Activated CD4-positive, alpha-beta memory T cell treated with anti-CD3 and anti-CD28 coated beads, Interleukin-2, amount 10 ng/mL, durations not matched to agents 7 days and 5 days (primary cell): ENCODE data around the gene TSC22D3. TPM values are rescaled to one million over a fixed set of nuclear protein-coding genes. Genes with fewer than 3 reads are reported as not detected.

Source experiments
- CTCF ChIA-PET: fragments of 350-600 bp; sonication (Branson Sonifier 250); formaldehyde crosslinking; loops from one replicate; lab custom pipeline; 2021; ENCODE audit warnings: antibody characterized with exemption, inconsistent platforms; lab: Charles Lee
- POLR2A ChIA-PET: fragments of 350-600 bp; sonication (Branson Sonifier 250); formaldehyde crosslinking; loops from one replicate; lab custom pipeline; 2021; ENCODE audit warnings: antibody characterized with exemption; lab: Charles Lee
- DNase-seq: peaks from one replicate; pipeline ENCODE4 v3.0.0-alpha.2; 2020
- H3K27ac Mint-ChIP-seq: one replicate; pipeline ENCODE4 v1.8.0; 2021; ENCODE audit warnings: mild to moderate bottlenecking, mixed read lengths
- H3K27me3 Mint-ChIP-seq: one replicate; pipeline ENCODE4 v1.8.0; 2021; ENCODE audit warnings: mixed read lengths
- H3K36me3 Mint-ChIP-seq: one replicate; pipeline ENCODE4 v1.8.0; 2021; ENCODE audit warnings: low read depth, mixed read lengths
- H3K4me1 Mint-ChIP-seq: one replicate; pipeline ENCODE4 v1.8.0; 2021; ENCODE audit warnings: mixed read lengths
- H3K4me3 Mint-ChIP-seq: one replicate; pipeline ENCODE4 v1.8.0; 2021; ENCODE audit warnings: mild to moderate bottlenecking, mixed read lengths
- H3K9me3 Mint-ChIP-seq: one replicate; pipeline ENCODE4 v1.8.0; 2021; ENCODE audit warnings: mixed read lengths
- total RNA-seq, 2 experiments: library from RNA; stranded (reverse); gene quantifications; one replicate each; pipeline ENCODE4 v1.2.3, GENCODE V29; 2021

Gene TSC22D3
- total RNA-seq, 2 experiments from 2014 or later: 112 to 119 TPM

DNA sequence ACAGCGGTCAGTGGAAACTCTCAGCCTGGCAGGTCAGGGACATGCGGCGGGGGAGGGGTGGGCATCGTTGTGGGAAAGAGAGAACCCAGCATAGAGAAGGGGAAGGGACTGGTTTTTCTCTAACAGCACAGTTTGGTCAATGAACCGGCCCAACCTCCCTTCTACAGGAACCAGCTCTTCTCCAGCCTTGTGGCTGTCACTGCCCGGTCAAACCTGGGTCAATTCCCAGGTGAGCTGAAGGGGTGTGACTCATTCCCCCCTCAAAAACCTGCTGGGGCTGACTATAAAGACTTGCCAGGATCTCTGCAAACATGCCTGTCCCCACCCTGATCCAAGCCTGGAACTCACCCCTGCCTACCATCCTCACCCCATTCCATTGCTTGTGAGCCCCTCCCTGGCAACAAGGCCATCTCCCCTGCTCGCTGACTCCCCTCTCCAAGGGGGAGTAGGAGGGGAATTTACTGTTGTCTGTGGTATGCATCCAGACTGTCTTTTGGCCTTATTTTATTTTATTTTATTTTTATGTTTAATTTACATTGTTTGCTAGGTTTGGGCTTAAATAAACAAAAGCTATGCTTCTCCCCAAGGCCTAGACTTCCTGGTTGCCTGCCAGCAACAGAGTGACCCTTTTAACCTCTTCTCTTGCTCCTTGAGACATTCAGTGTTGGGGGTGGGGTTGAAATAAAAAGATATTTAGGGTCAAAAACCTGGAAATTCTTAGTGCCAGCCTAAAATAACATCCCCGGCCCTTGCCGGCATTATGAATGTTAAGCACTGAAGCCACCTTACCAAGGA, 49.6 kb downstream of the TSC22D3 start:
- H3K4me1 Mint-ChIP-seq: no peaks in the 10 kb centered on the region
- H3K27ac Mint-ChIP-seq: no peak overlapping the region
- CTCF ChIA-PET: interaction anchor here (1.4 to 4.1 kb wide), 2 partner anchors 51 to 53 kb away, joined by 3 to 15 read pairs; partner anchors contain the start of gene NCBP2L
- POLR2A ChIA-PET: interaction anchor here (1.2 kb wide), 1 partner anchor 9 kb away, joined by 4 read pairs; no protein-coding TSS in a partner anchor
- H3K9me3 Mint-ChIP-seq: no peaks in the 10 kb centered on the region
- no peaks in the 10 kb centered on the region for H3K27me3 Mint-ChIP-seq
- no peak overlapping the region for H3K4me3 Mint-ChIP-seq
- H3K36me3 Mint-ChIP-seq: no peaks in the 10 kb centered on the region
- no peak for DNase-seq

DNA sequence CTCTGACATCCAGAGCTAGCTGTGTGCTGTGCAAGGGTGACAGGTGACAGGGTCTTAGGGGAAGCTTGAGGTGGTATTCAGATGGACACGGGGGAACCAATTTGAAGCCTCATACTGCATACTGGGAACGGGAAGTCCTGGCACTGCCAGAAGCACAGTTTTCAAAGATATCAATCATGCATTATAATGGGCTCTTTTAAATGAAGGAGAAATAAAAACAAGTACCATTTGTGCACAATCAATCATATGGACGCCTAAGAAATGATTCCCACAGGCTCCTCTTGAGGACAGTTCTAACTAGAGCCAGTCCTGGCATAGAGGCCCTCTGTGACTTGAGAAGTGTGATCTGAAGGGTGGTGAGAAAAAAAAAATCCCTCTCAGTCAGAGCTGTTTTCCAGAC, 50.9 kb downstream of the TSC22D3 start:
- Mint-ChIP-seq H3K27ac (no peak overlapping the region), H3K4me3 (no peak overlapping the region), H3K4me1 (no peaks in the 10 kb centered on the region), H3K27me3 (no peaks in the 10 kb centered on the region), H3K36me3 (no peaks in the 10 kb centered on the region), H3K9me3 (no peaks in the 10 kb centered on the region)
- ChIA-PET CTCF (interaction anchor here (4.1 kb wide), 1 partner anchor 52 kb away, joined by 15 read pairs; no protein-coding TSS in a partner anchor), POLR2A (no interaction called here)
- no peak for DNase-seq

DNA sequence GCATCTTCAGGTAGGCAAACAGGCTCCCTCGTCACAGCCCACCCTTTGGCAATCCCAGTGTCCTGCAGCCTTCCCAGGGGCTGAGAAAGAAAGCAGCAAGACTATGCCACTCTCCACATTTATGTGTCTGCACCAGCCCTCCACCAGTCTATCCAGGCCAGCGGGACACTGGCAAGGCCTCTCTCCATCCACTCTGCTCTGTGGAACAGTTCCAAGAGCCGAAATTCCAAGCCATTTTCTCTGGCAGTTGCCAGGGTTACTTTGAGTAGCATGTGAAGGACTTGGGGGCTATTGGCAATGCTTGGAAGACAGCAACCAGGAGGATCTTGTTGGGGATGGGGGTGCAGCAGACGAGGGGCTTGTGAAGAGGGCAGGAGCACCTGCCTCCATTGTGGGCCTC, 52.1 kb downstream of the TSC22D3 start:
- ChIA-PET CTCF (interaction anchor here (4.1 kb wide), 1 partner anchor 50 kb away, joined by 15 read pairs; no protein-coding TSS in a partner anchor), POLR2A (no interaction called here)
- Mint-ChIP-seq H3K4me3 (no peak overlapping the region), H3K27ac (no peak overlapping the region), H3K4me1 (peaks cover 4% of the 10 kb centered on the region), H3K36me3 (no peaks in the 10 kb centered on the region), H3K9me3 (no peaks in the 10 kb centered on the region), H3K27me3 (no peaks in the 10 kb centered on the region)
- no peak for DNase-seq

DNA sequence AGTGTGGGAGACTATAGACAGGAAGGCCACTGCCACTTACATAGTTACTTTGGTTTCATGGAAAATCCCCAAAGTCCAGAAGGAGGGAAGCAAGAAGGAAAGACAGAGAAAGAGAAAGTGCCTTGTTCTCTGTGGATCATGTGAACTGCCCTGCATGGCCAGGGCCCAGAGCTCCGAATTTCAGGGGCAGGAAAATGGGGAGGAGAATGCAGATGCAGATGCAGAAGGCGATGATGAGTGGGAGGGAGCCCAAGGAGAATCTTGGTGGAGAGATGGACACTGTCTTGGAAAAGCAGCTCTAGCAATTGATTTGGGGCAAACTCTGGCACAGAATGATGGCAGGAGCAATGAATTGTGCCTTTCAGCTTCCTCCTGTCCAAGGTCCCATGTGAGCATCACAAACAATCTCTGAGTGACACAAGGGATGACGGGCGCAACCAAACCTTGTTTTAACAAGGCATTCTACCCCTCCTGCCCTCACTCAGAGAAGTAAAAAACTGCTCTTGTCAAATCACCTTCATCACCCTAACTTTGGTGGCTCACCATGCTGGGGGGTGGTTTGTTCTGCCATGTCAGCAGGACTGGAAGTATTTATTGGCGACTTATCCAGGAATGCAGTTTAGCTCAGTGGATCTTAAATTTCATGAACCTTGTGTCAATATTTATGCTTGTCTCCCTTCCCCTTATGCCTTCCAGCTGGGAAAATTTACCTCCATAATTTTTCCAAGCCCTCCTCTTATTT, 53.5 kb downstream of the TSC22D3 start:
- Mint-ChIP-seq H3K4me3 (no peak overlapping the region), H3K4me1 (peaks cover 18% of the 10 kb centered on the region), H3K27ac (no peak overlapping the region), H3K27me3 (no peaks in the 10 kb centered on the region), H3K9me3 (no peaks in the 10 kb centered on the region), H3K36me3 (no peaks in the 10 kb centered on the region)
- POLR2A ChIA-PET: no interaction called here
- no peak for DNase-seq
- CTCF ChIA-PET: interaction anchor here (1.2 kb wide), 1 partner anchor 49 kb away, joined by 3 read pairs; no protein-coding TSS in a partner anchor

DNA sequence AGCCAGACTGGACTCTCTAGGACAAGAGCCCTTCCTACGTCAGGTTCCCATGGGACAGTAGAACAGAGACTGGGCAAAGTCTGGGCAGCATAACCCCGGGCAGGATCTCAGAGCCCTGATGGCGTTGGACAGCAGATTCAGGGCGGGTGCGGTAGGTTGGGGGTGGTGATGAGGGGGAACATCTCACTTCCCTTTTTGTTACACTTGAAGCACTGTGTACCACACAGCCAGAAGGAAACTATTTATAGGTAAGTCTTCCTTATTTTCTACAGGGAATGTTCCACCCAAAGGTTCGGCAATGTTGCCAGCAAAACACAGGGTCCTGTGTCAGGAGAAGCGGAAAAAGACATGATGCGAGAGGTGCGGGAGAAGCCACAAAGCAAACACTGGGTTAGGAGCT, 54.3 kb downstream of the TSC22D3 start:
- CTCF ChIA-PET: interaction anchor here (1.2 to 13.5 kb wide), 2 partner anchors 44 to 49 kb away, joined by 3 to 295 read pairs; no protein-coding TSS in a partner anchor
- no peak overlapping the region for H3K27ac Mint-ChIP-seq
- peaks cover 3% of the 10 kb centered on the region for H3K36me3 Mint-ChIP-seq
- no peak for DNase-seq
- peaks cover 20% of the 10 kb centered on the region for H3K4me1 Mint-ChIP-seq
- no peaks in the 10 kb centered on the region for H3K9me3 Mint-ChIP-seq
- no peaks in the 10 kb centered on the region for H3K27me3 Mint-ChIP-seq
- POLR2A ChIA-PET: interaction anchor here (1.0 kb wide), 1 partner anchor 49 kb away, joined by 3 read pairs; no protein-coding TSS in a partner anchor
- H3K4me3 Mint-ChIP-seq: no peak overlapping the region

DNA sequence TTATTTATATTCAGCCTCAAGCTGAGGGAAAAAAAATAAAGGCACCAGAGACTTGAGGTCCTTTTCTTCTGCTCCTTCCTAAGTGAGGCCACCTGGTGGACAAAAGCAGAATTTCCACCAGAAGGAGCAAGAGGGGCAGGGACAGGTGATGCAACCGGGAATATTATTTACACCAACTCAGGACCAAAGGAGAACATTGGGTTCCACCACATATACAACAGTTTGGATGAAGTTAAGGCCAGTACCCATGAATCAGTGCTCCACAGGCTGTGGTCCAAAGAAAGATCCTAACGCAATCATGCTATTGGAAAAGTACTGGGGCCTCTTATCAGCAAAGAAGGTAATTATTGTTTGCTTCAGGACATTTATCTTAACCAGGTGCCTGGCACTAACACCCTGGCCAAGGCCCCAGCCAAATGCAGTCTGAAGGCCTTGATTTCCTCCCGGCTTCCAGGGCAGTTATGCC, 57.4 kb downstream of the TSC22D3 start:
- ChIA-PET POLR2A (interaction anchor here (1.6 to 8.2 kb wide), 4 partner anchors 23 to 107 kb away, joined by 4 to 368 read pairs (median 32); partner anchors contain the start of genes NCBP2L and TSC22D3), CTCF (interaction anchor here (0.7 to 13.5 kb wide), 11 partner anchors 9 to 89 kb away, joined by 3 to 295 read pairs (median 4); partner anchors contain the start of genes NCBP2L, PRPS1 and TSC22D3)
- peak; percentile 68 for DNase-seq
- H3K4me3 Mint-ChIP-seq: no peak overlapping the region
- H3K27me3 Mint-ChIP-seq: no peaks in the 10 kb centered on the region
- peaks cover 42% of the 10 kb centered on the region for H3K4me1 Mint-ChIP-seq
- no peaks in the 10 kb centered on the region for H3K9me3 Mint-ChIP-seq
- H3K27ac Mint-ChIP-seq: peak overlapping the region; percentile 89
- peaks cover 31% of the 10 kb centered on the region for H3K36me3 Mint-ChIP-seq

DNA sequence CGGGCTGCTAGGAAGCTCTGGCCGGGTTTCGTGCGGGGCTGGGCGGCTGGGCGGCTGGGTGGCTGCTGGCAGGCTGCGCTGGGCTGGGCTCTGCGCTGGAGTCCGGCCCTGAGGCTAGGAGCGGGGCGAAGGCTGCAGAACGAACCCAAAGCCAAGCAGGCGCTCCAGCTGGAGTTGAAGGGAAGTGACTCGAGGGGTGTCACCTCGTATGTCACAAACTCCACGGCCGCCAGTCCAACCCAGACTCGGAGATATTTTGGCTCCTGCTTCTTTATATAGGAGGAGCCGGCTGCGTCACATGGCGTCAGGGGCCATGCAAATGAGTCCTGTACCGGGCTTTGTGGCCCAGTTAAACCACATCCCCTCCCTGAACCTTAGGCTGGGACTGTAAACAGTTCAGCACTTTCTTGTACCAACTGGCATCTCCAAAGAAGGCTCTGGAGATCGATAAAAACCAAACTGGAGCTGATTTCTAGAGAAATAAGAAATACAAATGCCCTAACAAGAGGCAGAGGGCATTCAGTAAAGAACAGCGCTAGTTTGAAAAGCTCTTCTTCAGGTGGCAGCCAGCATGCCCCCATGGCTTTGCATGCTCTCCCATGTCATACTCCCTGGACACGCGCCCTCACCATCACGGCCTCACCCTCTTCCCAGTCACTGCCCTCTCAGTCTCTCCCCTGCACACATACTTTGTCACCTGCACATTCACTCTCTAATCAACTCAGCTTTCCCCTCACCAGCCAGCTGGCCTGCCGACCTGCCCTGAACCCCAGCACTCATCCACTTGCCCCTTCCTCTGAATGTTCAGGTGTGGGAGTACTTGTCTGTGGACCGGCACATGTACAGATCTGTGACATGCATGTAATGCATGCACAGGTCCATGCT, 58.5 kb downstream of the TSC22D3 start:
- Mint-ChIP-seq H3K27me3 (no peaks in the 10 kb centered on the region), H3K4me3 (peak overlapping the region; percentile 93), H3K9me3 (no peaks in the 10 kb centered on the region), H3K36me3 (peaks cover 36% of the 10 kb centered on the region), H3K27ac (peak overlapping the region; percentile 89), H3K4me1 (peaks cover 52% of the 10 kb centered on the region)
- ChIA-PET POLR2A (interaction anchor here (0.6 to 8.2 kb wide), 15 partner anchors 10 to 374 kb away, joined by 3 to 368 read pairs (median 6); partner anchors contain the start of genes NCBP2L, PRPS1, PSMD10 and TSC22D3), CTCF (interaction anchor here (0.6 to 13.5 kb wide), 10 partner anchors 8 to 672 kb away, joined by 3 to 295 read pairs (median 6); partner anchors contain the start of genes NCBP2L, PRPS1 and TSC22D3)
- peak; percentile 91 for DNase-seq

DNA sequence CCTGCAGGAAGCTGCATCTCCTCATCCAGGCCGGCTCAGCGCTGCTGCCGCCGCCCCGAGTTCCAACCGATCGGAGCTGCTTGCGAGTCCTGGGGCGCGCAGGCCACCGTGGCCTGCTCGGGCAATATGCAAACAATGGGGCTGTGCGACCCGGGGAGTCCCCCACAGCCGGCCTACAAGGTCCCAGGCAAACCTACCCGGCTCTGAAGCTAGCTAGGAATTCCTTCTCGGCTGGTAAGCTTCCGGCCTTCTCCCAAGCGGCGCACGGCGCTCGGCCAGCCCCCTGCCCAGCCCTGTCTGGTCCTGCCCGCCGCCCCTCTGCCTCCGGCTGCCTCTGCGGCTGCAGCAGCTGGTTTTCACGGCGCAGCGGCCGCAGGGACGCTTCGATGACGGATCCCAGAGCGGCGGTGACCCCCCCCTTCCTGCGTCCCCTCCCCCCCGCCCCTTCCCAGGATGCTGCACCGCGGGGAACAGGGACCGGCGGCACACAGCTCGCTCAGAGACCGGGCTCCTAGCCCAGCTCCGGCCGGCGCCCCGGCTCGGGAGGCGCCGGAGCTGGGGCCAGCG, 59.4 kb downstream of the TSC22D3 start:
- Mint-ChIP-seq H3K4me3 (peak overlapping the region; percentile 93), H3K27ac (peak overlapping the region; percentile 89), H3K36me3 (peaks cover 36% of the 10 kb centered on the region), H3K9me3 (no peaks in the 10 kb centered on the region), H3K4me1 (peaks cover 60% of the 10 kb centered on the region), H3K27me3 (no peaks in the 10 kb centered on the region)
- POLR2A ChIA-PET: interaction anchor here (0.8 to 8.2 kb wide), 13 partner anchors 11 to 375 kb away, joined by 3 to 368 read pairs (median 9); partner anchors contain the start of genes NCBP2L, PRPS1, PSMD10 and TSC22D3
- CTCF ChIA-PET: interaction anchor here (2.0 to 13.5 kb wide), 5 partner anchors 39 to 87 kb away, joined by 10 to 295 read pairs (median 13); partner anchors contain the start of genes NCBP2L, PRPS1 and TSC22D3
- peak; percentile 30 for DNase-seq

DNA sequence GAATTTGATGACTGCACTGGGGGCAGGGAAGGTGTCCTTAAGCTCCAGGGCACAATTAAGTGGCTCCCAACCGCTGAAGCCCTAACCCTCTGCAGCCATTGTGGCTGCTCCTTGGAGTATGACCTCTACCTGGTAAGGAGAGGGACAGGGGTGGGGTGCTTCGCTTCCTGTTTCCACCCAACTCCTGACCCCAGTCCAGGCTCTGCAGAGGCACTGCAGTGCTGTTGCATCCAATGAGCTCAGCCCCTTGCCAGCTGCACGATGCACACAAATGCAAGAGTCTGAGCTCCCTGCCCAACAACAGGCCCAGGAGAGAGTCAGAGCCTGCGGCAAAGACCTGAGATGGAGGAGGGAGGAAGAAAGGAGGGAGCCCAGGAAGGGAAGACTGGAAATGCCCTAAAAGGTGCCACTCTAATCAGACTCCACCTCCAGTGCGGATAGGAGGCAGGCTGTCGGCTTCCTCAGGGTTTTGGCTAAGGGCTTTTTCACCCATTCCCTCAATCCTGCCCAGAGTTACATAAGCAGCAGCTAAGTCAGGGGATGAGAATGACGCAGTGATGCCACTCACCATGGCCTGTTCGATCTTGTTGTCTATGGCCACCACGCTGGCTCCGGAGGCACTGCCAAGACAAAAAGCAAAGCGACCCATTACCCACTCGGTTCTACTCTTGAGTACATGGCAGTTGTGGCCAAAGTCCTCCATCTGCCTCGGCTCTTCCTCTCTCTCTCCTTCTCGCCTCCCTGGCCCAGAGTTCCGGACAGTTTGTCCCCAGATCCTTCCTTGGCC, 60.1 kb downstream of the TSC22D3 start:
- Mint-ChIP-seq H3K27me3 (no peaks in the 10 kb centered on the region), H3K27ac (peak overlapping the region; percentile 85), H3K36me3 (peaks cover 36% of the 10 kb centered on the region), H3K4me1 (peaks cover 66% of the 10 kb centered on the region), H3K4me3 (peak overlapping the region; percentile 93), H3K9me3 (no peaks in the 10 kb centered on the region)
- POLR2A ChIA-PET: interaction anchor here (0.8 to 8.2 kb wide), 10 partner anchors 11 to 375 kb away, joined by 3 to 368 read pairs (median 12); partner anchors contain the start of genes NCBP2L, PRPS1, PSMD10 and TSC22D3
- CTCF ChIA-PET: interaction anchor here (3.8 to 13.5 kb wide), 3 partner anchors 39 to 86 kb away, joined by 13 to 295 read pairs (median 37); partner anchors contain the start of genes NCBP2L, PRPS1 and TSC22D3
- DNase-seq: peak; percentile 21

DNA sequence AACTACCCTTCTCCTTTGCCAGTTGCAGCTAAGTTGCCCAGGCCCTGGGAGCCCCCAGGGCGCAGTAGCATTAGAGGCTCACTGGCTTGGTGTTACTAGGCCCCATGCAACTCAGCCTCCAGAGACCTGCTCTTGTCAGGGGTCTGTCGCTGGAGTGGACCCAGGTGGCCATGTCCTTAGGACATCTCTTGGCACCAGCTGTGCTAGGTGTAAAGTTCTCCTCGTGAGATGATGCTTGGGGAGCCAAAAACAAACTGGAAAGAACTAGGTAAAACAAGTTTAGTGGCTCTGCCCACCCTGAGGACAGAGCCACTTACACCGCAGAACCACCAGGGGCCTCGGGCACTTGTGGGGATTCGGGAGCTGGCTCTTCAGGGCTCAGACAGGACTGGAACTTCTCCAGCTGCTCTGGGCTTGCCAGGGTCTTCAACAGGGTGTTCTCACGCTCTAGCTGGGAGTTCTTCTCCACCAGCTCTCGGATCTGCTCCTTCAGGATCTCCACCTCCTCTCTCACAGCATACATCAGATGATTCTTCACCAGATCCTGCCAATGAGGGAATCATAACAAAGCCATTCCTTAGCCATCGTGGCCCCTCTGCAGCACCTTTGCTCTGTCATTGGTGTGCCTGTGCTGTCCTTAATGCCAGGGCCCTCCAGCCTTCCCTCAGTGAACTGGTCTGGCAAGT, 61.2 kb downstream of the TSC22D3 start:
- Mint-ChIP-seq H3K4me1 (peaks cover 71% of the 10 kb centered on the region), H3K27ac (peak overlapping the region; percentile 85)

More for the DNA sequence above, 61.2 kb downstream of the TSC22D3 start:
- no peaks in the 10 kb centered on the region for H3K9me3 Mint-ChIP-seq
- peak overlapping the region; percentile 93 for H3K4me3 Mint-ChIP-seq
- no peak for DNase-seq
- no peaks in the 10 kb centered on the region for H3K27me3 Mint-ChIP-seq
- peaks cover 36% of the 10 kb centered on the region for H3K36me3 Mint-ChIP-seq
- POLR2A ChIA-PET: interaction anchor here (1.3 to 8.2 kb wide), 5 partner anchors 10 to 86 kb away, joined by 4 to 368 read pairs (median 10); partner anchors contain the start of gene PRPS1
- CTCF ChIA-PET: interaction anchor here (13.5 kb wide), 1 partner anchor 37 kb away, joined by 295 read pairs; no protein-coding TSS in a partner anchor
